CD4-positive, alpha-beta T cell treated with Interleukin-17A for 4 hours (primary cell): ENCODE measurements around the gene PRKCH.

Source experiments
- DNase-seq: peaks from one replicate; pipeline ENCODE4 v3.0.0-alpha.2; 2020; ENCODE audit warnings: mixed read lengths

PRKCH gene

DNA sequence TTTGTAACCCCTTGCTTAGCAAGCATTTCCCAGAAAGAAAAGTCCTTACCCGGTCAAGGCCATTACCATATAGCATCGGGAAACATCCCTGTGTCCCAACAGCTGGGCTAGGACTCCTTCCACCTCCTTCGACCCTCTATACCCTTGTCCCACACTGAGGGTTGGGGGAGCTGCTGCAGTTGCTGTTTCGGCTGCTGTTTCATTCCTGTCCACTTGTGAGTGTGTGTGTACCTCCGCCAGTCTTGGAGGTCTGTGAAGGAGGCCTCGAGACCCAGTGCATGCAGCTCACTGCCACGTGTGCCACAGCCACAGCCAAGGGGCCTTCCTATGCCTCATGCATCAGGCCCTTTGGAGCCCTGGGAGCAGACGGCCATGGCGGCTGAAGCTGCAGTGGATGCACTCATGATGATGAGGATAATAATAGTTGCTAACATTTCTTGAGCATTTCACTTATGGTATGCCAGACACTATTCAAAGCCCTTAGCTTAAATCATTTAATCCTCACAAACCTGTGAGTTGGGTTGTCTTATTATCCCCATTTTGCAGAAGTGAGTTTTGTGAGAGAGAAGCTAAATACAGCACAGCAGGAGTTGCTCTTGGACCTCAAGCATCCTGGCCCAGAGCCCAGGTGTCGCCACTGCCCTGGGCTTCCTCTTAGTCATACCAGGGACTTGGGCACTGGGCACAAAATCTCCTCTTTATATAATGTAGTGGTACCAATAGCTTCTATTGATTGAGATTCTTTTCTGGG, 156.5 kb downstream of the PRKCH start:
- peak; percentile 47 for DNase-seq

- DNase-seq: peak; percentile 46
These were observed 157.6 kb downstream of the PRKCH start for GRCh38 chr14:61478971-61479473.

GRCh38 chr14:61479746-61480502, 158.5 kb downstream of the PRKCH start:
- DNase-seq: no peak

DNA sequence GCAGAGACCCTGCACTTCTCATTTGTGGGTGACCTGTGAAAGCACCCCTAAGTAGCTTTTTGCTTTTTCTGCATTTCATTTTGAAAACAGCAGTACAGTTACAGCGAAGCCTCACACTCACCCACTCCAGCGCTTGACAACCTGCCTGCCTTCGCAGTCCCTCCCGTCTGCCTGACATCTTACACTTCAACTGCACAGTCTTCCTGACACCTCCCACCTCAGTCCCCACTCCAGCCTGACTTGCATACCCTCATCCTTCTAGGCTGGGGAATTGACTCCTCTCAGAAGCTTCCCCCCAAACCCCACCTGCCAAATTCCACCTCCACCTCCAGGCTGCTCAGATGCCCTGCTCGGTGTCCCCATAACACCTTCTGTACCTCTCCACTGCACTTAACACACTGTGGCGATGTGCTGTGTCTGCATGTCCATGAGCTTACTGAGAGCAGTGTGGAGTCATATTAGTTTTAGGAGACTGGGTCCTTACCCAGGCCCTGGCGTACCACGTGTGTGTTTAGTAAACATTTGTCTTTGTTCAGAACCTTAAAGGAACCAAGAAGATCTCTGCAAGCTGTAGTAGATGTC, 159.4 kb downstream of the PRKCH start:
- no peak for DNase-seq

GRCh38 chr14:61481701-61482100, 160.3 kb downstream of the PRKCH start:
- no peak for DNase-seq

- no peak for DNase-seq
These were observed 161.2 kb downstream of the PRKCH start for GRCh38 chr14:61482348-61483206.

- no peak for DNase-seq
These were observed 162.1 kb downstream of the PRKCH start for GRCh38 chr14:61483476-61483875.

DNA sequence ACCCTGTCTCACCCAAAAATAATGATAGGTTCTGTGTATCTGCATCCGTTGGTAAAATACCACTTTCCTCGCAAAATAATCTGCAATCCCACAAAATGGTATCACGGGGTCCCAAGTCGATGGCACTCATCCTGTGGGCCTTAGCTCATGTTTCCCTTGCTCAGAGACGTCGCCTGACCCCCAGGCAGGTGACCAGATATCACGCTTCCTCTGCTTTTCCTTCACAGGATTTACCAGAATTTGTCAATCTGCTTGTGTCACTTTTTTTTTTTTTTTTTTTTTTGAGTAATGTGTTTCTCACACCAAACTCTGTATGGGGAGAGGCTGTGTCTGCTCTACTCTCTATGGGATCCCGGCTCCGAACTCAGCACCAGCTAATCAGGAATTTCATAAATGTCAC, 162.7 kb downstream of the PRKCH start:
- DNase-seq: no peak

GRCh38 chr14:61484826-61485584, 163.6 kb downstream of the PRKCH start:
- DNase-seq: no peak

- DNase-seq: no peak
These were observed 164.3 kb downstream of the PRKCH start for GRCh38 chr14:61485661-61486060.

GRCh38 chr14:61486930-61487495, 165.6 kb downstream of the PRKCH start:
- DNase-seq: no peak

- DNase-seq: no peak
These were observed 167.3 kb downstream of the PRKCH start for GRCh38 chr14:61488417-61489401.

GRCh38 chr14:61489512-61489911, 168.1 kb downstream of the PRKCH start:
- no peak for DNase-seq

GRCh38 chr14:61489932-61490331, 168.6 kb downstream of the PRKCH start:
- DNase-seq: no peak

- DNase-seq: no peak
These were observed 169.8 kb downstream of the PRKCH start for GRCh38 chr14:61491224-61491623.

DNA sequence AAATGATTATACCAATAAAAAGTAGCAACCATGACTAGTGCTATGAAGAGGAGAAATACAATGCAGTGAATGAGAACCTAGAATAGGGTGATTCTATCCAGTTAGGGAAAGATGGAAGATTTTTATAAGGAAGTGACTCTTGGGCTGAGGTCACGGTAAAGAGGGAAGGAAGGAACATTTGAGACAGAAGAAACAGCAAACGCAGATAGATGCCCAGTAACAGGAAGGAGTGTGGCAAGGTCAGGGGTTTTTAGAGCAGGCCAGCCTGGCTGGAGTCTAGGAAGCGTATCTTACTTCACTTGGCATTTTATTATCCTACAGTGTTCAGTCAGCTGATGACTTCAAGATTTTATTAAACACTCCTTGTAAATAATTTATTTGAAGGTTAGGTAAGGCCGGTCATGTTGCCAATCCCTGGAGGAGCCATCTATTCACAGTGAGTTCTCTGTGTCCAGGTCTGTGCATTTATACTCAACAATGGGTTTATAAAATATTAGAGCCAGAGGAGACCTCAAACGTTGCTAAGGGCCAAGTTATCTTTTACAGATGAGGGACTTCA, 170.6 kb downstream of the PRKCH start:
- DNase-seq: no peak

DNA sequence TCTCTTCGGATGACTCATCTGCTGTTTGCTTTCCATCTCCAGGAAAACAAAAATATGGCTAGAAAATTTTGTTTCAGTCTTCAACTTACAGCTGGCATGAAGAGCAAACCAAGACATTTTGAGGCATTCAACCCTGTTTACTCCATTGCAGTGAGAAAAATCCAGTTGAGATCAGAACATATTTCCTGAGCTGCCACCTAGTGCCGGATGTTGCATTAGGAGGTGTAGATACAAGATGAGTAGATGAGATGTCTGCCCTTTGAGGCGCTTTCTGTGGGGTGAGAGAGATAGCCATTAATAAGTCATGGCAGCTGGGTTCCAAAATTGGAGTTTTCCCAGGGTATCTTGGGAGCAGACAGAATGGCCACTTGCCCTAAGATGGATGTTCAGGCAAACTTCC, 171.1 kb downstream of the PRKCH start:
- DNase-seq: peak; percentile 44

GRCh38 chr14:61493239-61493638, 171.9 kb downstream of the PRKCH start:
- DNase-seq: no peak

GRCh38 chr14:61494018-61494417, 172.6 kb downstream of the PRKCH start:
- no peak for DNase-seq

GRCh38 chr14:61495809-61496208, 174.4 kb downstream of the PRKCH start:
- DNase-seq: no peak
